ENCODE results near the gene RALGDS.
A peak's percentile ranks its signal among the peaks of the same experiment; 100 is the strongest.

The RALGDS gene

DNA sequence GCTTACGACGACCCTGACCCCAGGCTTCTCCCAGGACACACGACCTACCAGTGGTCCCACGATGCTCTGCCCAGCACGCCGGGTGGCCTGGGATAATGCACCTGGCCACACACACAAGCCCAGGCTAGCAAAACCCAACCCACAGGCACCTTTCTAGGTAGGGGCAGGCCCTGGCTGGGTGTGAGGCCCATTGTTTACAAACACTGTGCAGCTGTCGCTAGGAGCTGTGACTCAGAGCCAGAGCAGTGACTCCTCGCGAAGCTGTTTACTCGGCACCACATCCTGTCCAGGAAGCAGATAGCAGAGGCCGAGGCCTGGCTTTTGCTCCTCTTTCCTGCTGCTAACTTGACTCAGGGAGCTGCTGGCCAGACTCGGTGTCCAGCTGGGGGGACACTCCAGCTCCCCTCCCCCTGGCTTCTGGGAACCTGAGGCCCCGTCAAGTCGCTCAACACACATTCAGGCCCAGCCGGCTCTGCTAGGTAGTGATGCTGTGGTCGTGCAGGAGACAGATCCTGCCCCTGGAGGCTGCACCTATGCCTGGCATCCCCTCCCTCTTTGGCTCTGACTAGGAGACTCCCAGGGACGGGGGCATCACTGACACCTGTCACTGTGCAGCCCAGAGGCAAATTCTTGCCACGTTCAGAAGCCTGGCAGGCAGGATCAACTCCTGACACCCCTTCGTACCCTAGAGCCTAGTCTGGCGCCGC, 12.8 kb upstream of the RALGDS start:
- peak; percentile 99 for DNase-seq

DNA sequence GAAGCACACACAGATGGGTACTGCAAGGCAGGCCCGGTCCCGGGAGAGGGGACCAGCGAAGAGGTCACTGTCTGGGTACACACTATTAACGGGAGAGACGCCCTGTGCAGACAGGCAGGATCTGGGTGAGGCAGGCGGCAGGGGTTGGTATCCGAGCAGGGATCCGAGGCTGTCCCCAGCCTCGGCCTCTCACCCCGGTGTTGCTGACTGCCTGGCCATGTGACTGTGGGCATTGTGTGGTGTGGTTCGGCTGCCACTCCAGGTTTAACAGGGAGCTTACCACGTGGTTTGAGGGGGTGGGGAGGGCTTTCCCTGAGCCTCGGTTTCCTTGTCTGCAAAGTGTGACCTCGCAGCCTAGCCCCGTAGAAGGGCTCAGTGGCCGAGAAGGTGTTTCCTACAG, 11.1 kb upstream of the RALGDS start:
- DNase-seq = no peak

DNA sequence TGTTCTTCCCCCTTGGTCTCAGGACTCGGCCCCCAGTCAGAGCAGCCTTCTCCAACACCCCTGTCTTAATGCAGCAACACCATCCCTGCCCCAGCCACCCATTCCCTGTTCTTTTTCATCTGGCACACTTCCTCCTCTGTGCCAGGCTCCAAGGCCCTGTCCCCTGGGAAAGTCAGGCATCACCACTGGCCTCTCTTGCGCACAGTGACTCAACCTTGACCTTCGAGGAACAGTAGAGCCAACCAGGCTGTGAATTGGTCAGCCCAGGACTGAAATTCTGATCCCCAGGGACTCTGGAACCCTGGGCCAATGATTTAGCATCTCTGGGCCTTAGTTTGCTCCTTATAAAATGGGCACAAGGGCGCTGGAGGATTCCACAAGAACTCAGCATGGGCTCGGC, 10.5 kb upstream of the RALGDS start:
- DNase-seq = no peak

DNA sequence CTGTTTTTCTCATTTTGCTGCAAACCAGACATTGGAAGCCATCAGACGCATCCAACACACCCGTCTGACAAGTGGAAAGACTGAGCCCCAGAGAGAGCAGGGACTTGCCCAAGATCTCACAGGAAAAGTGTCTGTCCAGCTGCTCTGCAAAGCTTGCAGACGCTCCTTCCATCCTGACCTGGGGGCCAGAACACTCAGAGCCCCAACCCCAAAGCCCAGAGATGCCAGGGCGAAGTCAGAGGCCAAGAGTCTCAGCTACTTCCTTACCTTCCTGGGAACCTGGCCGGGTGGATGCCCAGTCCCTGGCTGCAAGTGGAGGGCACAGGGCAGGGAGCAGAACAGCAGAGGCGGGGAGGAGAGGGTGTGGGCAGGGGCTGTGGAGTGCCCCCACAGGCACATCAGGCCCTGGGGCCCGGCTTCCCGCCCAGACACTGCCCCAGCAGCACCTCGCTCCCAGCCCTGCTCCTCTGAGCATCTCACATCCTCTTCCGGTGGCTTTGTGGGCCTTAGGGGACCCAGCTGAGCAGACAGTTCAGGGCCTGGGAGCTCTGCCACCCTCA, 9.7 kb upstream of the RALGDS start:
- no peak for DNase-seq

DNA sequence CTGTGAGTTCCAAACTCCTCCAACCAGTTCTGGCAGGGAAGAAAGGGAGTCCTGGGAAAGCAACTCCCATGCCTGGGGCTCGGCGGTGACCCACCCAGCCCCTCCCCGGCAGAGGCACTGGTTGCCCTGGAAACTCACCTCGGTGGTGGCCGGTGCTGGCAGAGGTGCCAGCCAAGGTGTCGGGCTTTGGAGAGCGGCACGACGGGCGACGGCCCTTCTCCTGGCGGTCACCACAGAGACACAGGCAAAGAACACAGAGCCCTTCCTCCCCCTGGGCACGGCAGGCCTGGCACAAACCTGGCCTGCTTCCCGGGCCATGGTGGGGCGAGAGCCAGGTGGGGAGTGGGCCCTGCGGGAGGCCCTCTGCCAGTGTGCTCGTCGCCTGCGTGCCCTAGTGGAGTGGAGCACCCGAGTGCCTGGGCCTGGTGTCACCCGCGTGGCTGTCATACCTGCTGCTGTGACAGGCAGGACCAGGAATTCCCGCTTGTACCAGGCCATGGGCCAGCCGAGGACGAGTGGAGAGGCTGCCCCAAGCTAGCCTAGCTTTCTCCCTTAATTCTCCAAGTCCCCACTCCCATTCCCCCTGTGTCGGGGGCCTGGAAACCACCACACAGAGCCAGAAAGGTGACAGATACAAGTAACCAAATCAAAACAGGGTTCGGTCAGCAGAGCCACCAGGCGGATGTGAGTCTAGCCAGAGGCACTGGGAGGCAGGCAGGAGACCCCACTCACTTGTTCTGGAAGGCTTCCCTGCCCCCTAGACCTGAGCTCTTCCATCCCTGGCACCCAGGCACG, 8.2 kb upstream of the RALGDS start:
- no peak for DNase-seq

DNA sequence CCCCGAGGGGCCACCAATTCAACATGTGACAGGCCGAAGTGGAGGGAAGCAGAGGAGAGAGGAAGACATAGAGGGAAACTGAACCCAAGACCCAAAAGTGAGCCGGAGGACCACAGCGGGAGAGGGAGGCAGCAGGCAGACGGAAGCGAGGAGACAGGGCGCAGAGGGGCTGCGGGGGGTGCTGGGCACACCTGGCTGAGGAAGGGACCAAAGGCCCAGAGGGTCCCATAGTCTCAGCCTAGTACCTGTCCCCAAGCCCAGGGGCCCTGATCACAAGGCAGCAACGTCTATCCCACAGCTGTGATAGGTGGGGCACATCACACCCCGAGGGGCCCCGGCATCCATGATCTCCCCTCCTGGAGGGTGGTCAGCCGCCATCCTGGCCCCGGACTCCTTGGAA, 7.1 kb upstream of the RALGDS start:
- DNase-seq = no peak

DNA sequence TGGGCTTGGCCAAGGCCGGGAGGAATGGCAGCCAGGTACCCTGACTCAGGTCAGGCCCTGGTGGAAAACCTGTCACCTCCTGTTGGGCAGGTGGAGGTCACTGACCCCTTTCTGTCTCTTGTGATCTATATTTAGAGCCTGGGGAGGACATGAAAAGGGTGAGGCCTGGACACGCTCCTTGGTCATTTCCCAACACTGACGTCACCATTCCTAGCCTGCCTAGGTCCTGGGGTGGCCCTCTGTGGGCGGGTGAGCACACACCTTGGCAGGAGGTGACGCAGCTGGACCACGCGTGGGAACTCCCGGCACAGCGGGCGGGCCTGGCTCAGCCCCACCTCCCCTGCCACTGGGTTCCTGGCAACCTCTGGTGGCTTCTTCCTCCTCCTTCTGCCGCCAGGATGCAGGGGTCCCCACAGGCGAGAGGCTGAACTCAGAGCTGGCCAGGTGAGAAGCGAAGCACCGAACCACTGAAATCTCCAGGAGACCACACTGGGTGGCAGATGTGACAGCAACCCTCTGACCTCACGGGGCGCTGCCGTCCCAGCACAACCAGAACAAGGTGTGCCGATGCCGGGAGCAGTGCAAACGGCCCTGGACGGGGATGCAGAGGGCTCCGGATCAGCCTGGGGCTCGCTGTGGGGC, 6.4 kb upstream of the RALGDS start:
- no peak for DNase-seq

DNA sequence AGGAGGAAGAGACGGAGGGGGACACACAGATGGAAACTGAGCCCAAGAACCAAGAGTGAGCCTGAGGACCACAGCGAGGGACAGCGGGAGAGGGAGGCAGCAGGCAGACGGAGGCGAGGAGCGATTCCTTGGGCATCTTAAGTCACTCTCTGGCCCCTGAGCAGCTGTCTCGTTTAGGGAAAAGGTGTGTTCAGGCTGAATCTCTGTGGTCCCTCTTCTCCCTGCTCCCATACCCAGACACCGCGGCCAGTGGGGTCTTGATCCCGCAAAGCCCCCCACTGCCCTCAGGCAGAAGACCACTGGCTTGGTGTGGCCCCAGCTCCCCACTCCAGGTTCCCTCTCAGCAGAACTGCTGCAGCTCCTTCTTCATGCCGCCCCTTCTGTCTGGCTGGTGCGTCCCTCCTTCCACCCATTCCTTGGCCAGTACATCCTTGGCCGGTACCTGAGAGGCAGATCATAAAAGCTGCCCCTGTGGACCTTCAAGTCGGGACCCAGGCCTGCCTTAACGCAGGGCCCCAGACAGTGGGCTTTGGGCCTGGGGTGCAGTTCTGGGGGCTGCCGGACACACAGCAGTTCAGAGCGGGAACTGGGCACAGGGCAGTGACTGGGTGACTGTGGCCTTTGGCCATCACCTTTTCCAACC, 5.8 kb upstream of the RALGDS start:
- no peak for DNase-seq

DNA sequence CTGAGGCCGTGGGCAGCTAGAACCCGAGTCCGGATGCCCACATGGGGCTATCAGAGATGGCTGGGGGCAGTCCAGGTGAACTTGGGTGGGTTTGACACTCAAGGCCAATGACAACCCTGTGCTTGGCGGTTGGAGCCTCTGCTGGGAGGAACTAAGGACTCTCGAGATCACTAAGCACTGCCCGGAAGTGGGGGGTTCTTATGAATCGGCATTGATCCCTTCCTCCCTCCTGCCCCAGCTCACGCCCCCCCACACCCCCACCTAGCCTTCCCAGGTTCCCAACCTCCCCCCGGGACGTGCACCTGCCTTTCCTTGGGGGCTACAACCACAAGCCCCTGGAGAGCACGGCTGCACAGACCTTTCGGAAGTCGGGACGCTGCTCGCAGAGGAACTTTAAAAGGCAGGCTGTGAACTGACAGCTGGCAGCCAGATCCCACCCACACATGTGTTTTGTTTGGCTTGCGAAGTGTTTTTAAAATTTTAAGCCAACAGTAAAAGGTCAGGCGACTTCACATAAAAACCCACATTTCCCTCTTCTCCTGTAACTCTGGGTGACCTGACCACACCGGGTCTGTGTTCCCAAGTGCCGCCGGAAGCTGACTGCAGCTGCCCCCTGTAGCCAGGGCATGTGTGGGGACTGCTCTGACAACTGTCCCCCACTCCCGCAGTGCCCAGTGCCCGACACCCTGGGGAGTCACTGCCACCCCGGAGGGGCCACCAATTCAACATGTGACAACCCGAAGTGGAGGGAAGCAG, 5.1 kb upstream of the RALGDS start:
- DNase-seq = peak; percentile 47

DNA sequence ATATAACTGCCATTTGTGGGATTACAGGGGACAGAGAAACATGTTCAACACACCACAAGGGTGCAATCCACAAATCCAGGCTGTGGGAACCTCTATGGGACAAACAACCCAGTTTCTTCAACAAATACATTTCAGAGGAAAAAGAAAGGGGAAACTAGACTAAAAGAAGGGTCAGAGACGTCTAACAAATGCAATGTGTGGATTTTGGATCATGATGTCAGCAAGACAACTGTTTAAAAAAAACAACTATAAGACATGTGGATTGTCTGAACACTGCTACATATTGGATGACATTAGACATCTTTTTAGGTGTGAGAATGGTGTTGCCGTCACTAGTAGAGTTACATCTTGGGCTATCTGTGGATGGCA, 3.9 kb upstream of the RALGDS start:
- no peak for DNase-seq

DNA sequence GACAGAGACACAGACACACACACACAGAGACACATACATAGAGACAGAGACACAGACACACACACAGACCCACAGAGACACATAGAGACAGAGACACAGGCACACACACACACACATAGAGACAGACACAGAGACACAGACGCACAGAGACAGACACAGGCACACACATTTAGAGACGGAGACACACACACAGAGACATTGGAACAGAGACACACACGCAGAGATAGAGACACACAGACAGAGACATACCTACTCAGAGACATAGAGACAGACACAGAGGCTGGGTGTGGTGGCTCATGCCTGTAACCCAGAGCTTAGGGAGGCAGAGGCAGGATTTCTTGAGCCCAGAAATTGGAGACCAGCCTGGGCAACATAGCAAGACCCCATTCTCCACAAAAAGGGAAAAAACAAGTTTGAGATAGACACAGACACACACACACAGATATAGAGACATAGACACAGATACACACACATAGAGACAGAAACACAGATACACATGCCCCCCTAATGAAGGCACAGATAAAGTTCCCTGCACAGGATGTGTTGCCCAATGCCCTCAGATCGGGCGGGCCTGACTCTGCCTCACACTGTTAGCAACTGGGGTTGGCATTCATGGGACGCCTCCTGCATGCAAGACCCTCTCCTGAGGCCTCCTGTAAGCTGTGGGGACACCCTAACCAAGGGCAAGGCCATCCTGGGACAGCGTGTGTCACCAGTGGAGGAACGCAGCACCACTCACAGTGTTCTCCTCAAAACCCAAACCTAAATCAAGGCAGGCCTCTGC, 3.3 kb upstream of the RALGDS start:
- DNase-seq = no peak

DNA sequence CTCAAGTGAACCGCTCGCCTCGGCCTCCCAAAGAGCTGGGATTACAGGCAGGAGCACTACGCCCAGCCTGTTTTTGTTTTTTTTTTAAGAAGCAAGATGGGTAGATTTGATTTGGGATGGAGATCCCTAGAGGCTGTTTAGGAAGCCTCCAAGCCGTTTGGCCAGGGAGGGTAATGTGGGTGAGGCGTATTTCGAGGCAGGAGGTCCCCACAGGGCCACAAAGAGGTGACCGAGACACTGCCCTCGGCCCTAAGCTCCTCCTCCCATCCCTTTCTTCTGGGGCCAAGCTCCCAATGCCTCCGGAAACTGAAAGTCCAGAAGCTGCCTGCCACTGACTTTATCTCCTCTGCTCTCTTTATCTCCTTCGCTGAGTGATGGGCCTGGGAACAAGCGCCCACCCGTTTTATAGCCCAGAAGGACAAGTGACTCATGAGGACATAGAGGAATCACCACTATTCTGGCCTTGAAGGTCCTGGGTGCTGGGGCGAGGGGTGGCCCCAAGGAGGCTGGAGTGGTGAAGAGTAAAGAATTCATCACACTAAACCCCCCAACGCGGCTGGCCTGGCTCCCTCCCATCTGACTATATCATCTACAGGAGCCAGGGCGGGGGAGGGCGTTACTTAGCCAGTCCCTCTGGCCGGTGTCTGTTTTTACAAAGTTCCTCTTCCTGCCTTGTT, 2.0 kb upstream of the RALGDS start:
- DNase-seq = peak; percentile 39

DNA sequence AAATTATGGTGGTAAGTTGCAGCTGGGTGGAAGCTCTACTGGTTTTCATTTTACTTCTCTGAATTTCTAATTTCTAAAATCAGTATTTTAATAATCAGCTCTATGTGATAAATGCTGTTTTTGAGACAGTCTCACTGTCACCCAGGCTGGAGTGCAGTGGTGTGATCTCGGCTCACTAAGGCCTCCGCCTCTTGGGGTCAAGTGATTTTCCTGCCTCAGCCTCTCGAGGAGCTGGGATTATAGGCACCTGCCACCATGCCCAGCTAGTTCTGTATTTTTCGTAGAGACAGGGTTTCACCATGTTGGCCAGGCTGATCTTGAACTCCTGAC, 1.5 kb upstream of the RALGDS start:
- no peak for DNase-seq

DNA sequence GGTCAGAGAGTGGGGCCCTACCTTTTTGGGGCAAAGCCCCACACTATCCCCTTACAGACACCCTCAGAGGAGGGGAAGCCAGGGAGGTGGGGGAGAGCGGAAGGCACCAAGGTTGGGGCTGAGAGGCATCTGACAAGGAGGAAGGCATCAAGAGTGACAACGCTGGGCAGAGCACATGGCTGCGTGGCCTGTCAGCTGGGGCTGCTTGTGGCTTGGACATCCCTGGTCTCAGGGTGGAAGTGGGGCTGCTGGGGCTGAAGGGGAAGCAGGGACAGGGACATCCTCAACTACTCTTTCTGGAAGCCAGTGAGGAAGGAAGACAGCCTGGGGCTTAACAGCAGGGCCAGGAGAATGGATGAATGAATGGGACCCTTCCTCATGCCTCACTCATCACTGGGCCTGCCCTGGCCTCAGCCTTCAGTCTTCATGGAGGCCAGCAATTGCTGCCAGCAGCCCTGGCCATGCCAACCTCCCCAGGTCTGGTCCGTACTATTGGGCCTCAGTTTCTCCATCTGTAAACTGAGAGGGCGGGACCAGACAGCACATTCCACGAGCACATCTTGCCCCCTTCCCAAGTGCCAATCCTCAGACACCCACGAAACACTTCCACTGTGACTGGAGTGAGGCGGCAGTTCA, 993 bp upstream of the RALGDS start:
- DNase-seq = peak; percentile 83

DNA sequence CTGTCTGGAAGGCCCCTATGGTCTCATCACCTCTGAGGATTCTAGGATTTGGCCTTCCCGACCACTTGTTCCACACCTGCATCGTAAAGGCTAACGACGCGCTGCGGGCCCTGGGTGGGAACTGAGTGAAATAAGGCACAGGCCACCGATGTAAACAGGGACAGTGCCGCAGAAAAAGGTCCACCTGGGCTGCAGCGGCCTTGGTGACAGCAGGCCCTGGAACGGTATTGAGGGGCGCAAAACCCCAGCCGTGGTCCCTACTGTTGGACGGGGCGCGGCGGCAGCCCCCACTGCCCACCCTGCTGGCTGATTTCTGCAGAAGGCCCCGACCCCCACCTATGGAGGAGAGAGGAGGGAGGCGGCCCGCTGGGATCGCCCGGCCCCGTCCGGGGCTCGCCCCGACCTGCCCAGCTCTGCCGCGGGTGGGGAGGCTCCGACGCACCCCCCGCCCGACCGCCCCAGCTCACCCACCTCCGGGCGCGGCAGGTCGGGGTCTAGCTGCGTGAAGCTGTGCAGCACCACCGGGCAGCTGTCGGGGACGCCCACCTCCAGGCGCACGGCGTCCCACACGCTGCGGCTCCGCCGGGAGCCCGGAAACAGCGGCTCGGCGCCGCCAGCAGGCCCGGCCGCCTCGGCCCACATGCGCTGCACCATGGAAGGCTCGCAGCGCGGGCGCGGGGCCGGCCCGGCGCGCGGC, 391 bp downstream of the RALGDS start:
- peak; percentile 59 for DNase-seq

DNA sequence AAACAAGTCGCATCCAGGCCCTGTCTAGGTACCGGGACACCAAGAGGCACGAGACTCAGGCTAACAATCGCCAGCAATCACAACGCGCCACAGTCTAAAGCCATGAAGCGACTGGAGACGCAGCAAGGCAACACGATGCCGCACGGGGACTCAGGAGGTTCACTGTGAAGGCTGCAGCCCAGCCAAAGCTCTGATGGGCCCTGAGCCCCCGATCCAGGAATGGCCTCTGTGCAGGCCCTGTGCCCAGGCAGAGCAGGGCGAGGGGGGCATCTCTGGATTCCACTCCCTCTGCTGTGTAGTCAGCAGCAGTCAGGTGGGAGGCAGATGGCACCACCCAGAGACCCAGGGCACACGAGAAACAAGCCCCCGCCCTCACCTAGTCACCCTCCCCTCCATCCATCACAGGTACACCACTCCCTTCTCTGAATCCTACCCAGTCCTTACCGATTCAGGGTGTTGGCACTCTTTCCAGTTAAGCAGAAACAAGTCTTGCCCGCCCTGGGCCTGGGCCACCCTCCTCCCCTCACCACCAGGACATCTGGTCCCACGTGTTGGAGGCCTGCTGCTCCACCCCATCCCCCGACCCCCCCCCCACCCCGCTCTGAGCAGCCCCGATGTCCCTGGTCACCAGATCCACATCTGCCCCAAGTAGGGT, 1.1 kb downstream of the RALGDS start:
- peak; percentile 56 for DNase-seq

DNA sequence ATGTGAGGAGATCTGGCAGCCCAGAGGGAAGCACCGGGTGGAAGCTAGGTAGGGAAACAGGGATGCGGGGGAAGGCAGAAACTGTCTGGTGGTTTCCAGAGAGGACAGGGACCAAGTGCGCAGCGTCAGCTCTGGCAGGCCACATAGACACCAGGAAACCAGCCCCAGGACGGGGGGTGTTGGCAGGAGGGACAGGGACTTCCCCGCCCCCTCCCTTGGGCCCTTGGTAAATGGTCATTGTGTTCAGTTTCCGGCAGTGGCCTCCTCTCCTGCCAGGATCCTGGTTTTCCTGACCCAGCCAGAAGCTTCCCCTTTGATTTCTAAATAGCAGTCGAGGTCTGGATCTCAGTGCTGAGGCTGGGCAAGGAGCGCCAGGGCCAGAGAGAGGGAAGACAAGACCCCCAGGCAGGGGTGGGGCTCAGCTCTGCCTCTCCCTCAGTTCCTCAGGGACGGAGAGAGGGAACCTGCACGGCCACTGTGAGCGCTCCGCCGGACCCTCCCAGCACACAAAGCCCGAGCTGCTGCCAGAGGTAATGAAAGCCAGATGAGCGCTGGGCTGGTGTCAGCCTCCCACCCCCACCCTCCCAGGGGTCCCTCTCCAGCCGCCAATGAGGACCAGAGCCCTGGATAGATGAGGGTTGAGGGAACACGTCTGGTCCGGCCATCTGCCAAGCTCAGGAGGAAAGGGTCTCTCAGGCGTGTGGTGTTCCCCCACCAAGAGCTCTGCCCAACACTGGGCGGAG, 1.8 kb downstream of the RALGDS start:
- DNase-seq = no peak

DNA sequence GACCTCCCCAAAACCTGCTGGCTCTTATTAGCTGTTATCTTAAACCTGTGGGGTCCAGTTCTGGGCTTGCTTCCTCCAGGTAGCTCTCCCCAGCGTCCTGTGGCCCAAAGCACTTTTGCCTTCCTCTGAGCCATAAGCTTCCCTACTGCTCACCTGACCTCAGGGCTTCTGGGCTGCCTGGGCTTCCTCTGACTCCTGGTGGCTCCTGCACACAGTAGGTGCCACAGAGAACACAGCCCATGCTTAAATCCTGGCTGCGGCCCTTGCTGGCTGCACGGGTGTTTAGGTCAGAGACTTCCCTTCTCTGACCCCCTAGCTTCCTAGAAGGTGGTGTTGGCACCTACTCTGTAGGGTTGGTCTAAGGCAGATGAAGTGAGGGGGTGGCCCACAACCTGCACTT, 2.5 kb downstream of the RALGDS start:
- DNase-seq = no peak

DNA sequence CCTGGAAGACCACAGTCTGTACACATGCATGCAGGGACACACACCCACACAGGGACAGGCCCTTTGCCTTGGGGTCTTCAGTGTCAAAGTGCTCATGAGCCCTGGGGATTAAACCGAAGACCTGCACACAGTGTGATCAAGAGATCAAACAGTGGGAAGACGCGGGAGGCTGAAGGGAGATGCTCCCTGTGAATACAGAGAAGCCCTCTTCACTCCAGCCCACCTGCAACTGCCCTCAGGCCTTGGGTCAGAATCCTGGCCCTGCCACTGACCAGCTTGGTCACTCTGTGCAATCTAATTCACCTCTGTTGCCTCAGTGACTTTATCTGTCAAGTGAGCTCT, 2.9 kb downstream of the RALGDS start:
- DNase-seq = no peak

All from DMS53 (cell line).